Measurements from ENCODE around the gene CDON.

Gene CDON

DNA sequence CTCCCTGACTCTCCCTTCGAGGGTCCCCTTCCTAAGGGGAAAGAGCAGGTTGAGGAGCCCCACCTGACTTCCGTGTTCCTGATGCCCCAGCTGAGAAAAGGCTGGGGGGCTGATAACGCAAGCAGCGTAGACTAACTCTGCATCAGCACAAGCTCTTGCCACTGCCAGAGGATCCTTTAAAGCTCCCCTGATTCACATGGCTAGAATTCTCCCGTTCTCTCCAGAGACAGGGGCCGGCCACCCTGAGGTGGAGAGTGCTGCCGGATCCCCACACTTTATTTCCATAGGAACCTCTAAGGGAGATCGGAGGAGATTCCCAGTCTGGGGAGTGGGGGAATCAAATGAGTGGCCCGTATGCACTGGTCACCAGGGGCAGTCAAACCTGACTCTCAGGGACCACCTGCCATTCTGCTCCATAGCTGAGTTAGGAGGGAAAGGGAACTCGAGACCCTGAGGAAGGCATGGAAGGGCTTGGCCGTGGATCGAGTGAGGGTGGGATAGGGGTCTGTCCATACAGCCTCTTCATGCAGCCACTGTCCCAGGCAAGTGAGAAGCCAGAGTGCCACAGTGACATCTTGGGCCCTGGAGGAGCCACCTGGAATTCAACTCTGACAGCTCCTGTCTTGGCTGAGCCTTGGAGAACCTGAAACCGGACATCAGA is 118.2 kb downstream of the CDON start:
- no peak for DNase-seq (ENCODE audit: low read depth in 2 of 2)

DNA sequence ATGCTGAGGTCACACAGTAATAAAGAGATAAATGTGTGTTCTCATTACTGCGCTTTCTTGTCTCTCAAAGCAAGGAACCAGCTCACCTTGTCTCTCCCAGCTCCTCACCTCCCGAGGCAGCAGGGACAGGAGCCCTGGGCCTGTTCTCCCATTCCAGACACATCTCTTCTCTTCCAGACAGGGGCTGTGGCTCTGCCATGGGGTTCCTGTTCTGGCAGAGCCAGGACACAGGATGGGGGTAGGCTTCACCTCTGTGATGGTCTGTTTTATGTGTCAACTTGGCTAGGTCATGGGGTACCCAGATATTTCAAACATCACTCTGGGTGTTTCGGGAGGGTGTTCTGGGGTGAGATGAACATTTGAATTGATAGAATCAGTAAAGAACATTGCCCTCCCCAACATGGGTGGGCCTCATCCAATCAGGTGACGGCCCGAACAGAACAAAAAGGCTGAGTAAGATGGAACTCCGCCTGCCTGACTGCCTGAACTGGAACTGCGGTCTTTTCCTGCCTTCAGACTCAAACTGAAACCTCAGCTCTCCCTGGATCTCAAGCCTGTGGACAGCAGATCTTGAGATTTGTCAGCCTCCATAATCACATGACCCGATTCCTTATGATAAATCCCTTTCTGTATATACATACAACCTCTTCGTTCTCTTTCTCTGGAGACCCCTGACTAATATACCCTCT is 118.9 kb downstream of the CDON start:
- no peak for DNase-seq (ENCODE audit: low read depth in 2 of 2)

DNA sequence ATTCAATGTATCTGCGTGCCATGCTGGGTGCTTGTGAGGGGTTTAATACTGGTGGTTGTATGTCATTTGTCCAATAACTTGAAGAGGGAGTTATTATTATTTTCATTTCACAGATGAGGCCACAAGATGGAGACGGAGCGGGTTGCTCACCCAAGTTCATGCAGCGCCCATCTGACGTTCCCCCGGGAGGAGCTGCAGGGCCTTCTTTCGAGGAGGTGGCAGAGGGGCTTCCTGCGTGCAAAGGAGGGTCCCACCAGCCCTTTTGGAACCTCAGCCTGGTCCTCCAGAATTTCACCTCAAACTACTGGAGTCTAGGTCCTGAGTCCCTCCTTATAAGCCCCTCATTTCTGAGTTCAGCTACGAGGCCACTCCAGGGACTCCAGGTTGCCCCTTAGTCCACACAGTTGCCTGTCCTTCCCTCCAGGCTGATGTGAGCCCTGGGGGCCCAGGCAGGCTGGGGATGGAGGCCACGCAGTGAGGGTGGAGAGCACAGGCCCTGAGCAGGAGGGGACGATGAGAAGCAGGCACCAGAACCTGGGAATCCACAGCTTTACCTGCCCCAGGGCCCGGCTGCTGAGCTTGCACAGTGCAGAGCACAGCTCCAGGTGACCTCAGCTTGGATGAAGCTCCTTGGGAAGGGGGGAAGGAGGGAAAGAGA is 119.8 kb downstream of the CDON start:
- no peak for DNase-seq (ENCODE audit: low read depth in 2 of 2)

DNA sequence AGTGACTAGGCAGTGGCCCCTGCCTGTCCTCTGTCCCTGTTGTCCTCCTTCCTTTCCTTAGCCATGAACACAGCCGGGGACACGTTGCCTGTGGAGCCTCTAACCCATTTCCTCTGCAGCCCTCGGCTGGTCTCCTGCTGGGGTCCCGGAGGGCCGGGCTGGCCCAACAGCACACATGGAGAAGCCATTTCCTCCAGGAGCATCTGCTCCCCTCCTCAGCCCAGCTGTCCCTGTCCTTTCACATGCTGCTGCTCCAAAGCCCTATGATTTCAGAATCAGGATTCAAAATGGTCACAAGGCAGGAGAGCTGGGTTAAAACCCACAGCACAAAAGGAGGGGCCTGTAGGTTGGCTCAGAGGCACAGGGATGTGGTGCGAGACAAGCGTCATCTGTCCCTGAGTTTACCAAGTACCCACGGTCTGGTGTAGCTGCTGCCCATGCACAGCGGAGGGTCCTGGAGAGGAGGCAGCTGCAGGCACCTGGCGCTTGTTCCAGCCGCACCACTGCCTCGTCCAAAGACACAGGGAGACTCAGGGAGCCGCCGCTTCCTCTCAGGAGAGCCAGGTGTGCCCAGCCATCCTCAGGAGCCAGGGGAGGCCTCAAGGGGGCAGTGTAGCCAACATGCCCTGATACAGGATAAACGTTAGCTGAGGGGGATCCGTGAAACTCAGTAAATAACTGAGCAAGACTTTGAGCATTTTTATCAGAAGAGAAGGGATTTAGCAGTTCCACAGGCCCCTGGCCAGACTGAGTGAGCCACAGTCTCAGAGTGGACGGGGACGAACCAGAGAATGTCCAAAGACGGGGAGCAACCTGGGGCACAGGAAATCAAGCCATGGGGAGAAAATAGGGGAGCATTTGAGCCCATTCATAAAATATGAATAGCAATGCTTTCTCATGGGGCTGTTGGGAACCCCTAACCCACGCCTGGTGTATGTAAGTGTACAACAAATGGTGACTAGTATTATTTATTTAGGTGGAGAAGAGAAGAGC is 120.8 kb downstream of the CDON start:
- DNase-seq (ENCODE audit: low read depth in 2 of 2): no peak

DNA sequence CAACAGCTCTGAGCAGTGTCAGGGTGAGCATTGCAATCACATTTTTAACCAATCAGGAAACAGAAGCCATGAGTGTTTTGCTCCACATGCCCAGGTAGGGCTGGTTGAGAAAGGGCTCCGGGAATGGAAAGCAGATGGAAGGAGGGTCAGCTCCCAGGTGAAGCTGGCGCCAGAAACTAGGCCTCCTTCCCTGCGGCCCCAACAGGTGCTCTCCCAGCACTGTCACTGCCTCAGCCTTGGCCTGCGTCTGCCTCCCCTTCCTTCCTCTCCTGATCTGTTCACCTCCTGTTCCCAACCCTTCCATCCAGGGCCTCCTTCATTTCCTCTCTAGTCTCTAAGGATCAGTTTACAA is 121.4 kb downstream of the CDON start:
- DNase-seq (ENCODE audit: low read depth in 2 of 2): no peak

DNA sequence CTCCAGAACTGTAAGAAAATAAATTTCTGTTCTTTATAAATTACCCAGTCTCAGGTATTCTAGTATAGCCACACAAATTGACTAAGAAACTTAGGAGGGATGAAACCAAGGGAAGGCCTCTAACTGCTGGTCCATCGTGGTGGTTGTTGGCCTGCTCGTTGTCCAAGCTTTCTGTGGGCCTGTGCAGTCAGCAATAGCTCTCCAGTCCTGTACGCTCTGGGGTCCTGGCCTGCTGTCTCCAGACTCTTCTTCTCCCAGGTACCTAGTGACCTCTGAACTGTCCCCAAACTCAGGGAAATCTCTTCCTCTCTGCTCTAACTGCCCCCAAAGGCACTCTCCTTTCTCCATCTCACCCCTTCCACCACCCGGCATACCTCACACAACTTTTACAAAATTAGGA is 122.5 kb downstream of the CDON start:
- no peak for DNase-seq (ENCODE audit: low read depth in 2 of 2)

DNA sequence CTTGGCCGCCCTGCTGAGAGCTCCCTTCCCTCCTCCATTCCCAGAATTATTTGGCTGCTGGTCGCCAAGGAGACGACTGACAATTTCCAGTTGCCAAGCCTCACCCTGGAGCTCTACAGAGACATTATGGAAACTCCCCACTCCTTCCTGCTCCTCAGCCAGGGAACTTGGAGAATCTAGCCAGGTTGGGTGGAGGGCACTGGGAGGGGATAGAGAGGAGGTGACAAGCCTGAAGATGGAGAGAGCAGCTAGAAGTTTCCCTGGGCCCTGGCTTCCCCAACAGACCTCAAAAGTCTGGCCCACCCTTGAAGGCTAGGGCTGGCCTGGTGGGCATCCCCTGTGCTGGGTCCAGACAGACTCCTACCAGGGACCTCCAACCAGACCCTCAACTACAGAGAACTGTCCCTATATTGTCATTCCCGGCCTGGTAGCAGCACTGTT is 123.6 kb downstream of the CDON start:
- DNase-seq (ENCODE audit: low read depth in 2 of 2): no peak

DNA sequence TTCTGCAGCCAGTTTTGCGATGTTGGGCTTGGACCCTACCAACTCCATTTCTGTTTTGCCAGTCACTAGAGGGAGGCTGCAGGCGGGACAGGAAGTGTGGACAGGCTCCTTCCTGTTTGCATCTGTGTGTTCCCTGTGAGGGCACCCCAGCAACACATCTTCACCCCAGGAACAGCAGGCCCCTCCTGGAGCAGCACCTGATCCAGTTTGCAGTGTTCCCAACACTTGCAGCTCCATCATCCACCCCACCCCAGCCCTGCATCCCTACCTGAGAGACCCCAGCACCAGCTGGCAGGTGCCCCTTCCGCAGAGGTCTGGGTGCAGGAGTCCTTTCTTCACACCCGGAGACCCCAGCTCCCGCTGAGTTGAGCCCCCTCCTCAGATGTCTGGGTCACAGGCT is 124.2 kb downstream of the CDON start:
- no peak for DNase-seq (ENCODE audit: low read depth in 2 of 2)

DNA sequence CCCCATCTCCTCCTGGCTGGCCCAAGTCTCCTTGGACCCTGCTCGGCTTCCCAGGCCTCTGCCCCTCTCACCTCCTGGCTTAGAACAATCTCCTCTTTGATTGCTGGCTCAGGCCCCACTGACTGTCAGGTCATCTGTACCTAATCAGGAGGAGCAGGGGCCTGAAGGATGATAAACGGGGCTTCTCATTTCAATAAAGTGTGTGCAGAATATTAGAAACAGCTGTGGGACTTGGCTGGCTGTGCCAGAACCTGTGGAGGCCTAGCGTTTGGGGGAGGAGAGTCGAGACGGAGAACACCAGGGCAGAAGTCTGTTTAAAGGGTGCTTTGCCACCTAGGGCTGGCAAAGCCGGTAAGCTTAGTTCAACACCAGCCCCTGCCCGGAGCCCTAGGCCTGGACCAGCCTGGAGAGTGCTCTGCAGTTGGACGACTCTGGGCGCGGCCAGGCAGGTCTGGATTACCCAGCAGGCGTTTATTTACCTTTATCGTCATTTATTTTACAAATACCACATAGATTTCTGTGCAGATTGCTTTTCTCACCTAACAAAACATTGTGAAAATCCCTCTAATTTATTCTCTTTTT is 127.0 kb downstream of the CDON start:
- DNase-seq (ENCODE audit: low read depth in 2 of 2): no peak

DNA sequence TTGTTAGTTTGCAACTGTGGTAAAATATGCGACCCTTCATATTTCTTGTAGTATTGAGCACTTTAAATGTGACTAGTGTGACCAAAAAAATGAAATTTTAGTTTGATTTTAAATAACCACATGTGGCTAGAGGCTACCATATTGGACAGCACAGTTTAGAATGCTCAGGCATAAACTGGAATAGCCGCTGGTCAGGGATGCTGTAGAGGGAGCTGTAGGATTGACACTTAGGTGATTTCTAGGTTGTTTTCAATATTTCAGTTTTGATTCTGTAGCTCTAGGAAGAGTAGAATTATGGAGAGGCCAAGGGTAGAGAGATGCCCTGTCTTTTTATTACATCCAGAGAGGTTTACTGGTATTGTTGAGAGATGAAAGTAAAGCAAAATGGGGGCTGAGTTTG is 127.6 kb downstream of the CDON start:
- DNase-seq (ENCODE audit: low read depth in 2 of 2): no peak

DNA sequence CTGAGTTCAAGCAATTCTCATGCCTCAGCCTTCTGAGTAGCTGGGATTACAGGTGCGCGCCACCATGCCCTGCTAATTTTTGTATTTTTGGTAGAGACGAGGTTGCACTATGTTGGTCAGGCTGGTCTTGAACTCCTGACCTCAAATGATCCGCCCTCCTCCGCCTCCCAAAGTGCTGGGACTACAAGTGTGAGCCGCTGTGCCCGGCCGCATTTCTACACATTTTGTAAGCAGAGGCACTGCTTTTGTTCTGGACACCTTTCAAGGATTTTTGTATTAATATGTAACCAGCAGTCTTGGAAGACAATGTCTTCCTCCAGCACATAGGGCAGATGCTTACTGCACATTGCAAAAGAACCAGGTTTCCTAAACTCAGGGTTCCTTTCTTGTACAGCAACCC is 128.2 kb downstream of the CDON start:
- no peak for DNase-seq (ENCODE audit: low read depth in 2 of 2)

DNA sequence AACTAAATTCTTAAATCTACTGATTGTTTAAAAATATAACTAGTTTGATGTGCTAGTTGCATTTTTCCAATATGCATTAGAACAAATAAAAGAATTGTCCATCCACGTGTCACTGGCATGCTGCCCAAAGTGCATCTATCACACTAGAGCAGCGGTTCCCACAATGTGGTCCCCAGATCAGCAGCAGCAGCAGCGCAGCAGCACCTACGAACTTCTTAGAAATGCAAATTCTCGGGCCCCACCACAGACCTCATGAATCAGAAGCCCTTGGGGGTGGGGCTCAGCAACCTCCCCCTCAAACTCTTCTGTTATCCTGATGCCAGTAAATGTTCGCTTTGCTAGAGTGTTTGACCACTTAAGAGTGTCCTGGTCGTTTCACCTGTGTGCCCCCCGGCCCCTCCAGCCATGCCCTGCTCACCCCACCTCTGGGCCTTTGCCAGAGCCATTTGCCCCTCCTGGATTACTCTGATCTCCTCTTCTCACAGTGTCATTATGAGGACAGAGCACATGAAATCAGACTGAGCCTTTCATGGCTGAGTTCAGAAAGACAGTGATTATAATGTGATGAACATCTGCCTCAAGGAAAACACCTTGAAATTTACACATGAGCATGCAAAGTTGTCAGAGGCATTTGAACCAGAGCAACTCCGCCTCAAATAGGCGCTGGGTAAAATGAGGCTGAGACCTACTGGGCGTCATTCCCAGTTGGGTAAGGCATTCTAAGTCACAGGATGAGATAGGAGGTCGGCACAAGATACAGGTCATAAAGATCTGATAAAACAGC is 129.4 kb downstream of the CDON start:
- DNase-seq (ENCODE audit: low read depth in 2 of 2): no peak

DNA sequence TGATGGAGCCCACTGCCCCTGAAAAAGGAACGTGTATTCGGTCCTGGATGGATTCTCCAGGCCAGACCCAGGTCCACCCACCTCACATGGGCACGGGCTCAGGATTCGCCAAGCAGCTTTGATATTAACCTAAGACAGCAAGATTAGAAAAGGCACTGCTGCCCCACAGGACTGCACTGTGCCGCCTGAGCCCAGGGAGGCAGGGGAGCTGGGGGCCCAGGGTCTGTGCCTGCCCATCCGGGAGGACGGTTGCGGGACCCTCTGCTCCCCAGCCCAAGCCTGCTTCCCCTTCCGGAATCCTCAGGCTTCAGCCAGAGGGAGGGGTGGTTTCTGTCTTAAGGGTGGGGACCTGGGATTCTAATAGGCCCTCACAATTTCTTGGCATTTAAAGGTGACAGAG is 130.4 kb downstream of the CDON start:
- DNase-seq (ENCODE audit: low read depth in 2 of 2): no peak

DNA sequence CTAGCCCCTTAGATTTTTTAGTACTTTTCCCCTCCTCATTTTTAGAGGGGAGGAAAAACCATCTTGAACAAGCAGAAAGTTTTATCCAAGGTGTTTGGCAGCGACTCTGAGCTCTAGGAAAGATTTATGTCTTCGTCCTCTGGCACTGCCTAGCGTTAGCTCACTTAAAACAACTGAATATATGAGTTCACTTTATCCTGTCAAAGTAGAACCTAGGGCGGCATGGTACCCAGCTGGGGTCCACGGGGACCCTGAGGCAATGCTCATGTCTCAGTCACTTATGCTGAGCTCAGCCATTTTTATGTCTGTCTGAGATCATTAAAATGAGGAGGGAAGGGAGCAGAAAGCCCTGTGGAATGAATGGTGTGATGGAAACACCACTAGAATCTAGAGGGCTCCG is 131.0 kb downstream of the CDON start:
- no peak for DNase-seq (ENCODE audit: low read depth in 2 of 2)

DNA sequence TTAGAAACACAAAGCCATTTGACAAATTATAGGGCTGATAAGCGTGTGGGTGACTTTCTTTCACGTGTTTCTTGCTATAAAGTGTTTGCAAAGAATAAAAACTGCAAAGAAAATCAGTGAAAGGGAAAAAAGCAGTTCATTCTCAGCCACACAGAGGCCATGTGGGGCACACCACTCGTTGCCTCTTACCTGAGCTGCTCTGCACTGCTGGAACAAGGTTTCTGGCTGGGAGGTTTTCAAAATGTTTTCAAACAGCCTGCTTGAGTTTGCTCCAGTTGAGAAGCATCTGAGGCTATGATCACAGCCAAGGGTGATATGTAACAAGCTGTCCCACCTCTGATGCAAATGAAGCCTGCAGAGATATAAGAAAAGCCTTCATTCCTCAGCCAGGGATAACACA is 131.6 kb downstream of the CDON start:
- no peak for DNase-seq (ENCODE audit: low read depth in 2 of 2)

DNA sequence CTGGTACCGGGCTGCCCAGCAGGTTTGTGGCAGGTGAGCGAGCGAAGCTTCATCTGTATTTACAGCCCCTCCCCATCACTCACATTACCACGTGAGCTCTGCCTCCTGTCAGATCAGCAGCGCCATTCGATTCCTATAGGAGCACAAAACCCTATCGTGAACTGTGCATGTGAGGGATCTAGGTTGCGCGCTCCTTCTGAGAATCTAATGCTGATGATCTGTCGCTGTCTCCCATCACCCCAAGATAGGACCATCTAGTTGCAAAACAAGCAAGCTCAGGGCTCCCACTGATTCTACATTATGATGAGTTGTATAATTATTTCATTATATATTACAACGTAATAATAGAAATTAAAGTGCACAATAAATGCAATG is 132.6 kb downstream of the CDON start:
- DNase-seq (ENCODE audit: low read depth in 2 of 2): no peak

DNA sequence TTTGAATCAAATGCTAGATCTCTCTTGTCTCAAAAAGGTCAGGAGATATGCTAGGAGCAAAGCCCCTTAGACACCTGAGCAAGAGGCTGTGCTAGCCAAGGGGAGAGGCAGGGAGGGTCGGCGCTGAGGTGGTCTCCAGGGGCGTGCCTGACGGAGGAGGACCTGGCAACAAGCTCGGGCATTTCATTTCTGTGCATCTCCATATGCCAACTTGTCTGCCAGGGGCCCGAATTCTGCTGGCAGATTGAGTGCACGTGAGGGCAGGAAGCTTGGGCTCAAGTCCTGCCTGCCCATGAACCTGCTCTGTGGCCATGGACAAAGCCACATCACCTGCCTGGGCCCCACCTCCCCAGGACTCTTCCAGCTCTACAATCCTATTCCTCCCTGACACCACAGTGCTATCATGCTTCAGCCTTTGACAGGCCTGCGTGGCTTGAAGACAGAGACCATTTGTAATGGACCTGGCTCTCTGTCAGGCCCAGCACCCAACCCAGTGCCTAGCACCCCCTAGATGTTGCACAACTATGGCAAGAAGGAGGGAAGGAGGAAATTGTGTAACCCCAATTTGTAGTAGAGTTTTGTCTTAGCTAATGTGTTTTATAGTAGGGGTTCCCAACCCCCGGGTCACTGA is 133.1 kb downstream of the CDON start:
- DNase-seq (ENCODE audit: low read depth in 2 of 2): no peak

DNA sequence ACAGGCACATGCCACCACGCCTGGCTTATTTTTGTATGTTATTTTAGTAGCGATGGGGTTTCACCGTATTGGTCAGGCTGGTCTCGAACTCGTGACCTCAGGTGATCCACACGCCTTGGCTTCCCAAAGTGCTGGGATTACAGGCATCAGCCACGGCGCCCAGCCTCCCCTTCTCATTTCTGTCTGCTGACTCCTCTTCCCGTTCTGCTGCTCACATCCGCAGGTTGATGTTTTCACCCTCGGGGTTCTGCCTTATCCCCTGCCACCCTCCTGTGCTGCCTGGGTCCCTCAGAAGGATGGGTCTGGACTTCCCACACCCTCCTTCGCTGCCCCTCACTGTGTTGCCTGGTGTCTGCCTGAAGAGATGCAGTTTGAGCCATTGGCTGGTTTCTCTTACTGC is 136.0 kb downstream of the CDON start:
- no peak for DNase-seq (ENCODE audit: low read depth in 2 of 2)

DNA sequence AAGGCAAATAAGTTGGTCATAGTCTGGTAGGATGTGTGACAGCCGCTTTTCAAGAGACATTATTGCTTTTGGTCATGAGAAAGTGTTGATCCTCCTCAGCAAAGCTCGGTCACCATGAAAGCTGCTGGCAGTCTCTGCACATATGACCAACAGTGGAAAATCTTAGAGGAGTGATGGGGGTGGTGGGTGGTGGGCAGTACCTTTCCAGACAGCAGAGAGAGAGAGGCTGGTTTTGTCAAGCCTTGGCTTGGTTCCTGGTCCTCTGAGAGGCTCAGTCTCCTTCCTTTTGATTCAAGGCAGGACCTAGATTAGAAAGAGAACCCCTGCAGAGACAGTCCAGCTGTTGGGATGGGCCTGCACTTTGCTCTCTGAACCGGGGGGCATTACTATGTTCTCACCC is 136.9 kb downstream of the CDON start:
- DNase-seq (ENCODE audit: low read depth in 2 of 2): no peak

DNA sequence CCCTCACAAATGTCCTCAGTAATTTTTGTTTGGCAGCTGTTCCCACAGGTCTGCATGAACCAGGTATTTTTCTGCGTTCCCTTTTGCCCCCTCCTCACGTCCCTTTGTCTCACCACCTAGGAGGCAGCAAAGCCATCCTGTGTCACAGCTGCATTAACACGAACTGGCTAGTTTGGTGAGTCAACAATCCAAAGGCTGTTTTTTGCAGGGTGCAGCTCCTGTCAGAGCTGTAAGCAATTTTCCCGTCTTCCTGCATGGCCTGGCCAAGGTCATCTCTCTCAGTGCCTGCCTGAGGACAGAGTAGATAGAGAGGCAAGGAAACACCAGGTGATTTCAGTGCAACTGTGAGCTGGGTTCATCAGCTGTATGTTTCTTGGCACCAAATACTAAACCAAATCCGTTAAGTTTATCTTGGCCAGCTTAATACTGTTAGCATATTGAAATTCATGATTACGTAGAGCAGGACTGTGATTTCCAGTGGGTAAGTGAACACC is 137.4 kb downstream of the CDON start:
- no peak for DNase-seq (ENCODE audit: low read depth in 2 of 2)
